DOHH2 (cell line): ENCODE data around the gene EDARADD.
"Not testable (repeated sequence)": the region's sequence is repeated elsewhere in the genome, so short reads cannot be mapped to it uniquely, and the experiment has no call there.

Experiments
- H3F3A ChIP-seq: fragments of 200-600 bp; sonication (generic), shearing (Covaris generic); 2 replicates; pipeline ENCODE4 v1.6.0; 2016; ENCODE audit warnings: antibody characterized with exemption, mild to moderate bottlenecking; ENCODE audit not compliant: control insufficient read depth, insufficient read depth
- H3K27ac ChIP-seq: fragments of 200-600 bp; sonication (generic); 2 replicates; pipeline ENCODE4 v1.5.1; 2014; ENCODE audit warnings: low read depth, mild to moderate bottlenecking, low read length, moderate library complexity
- H3K27me3 ChIP-seq: fragments of 200-600 bp; sonication (generic); 2 replicates; pipeline ENCODE4 v1.6.1; 2014; ENCODE audit warnings: mild to moderate bottlenecking, low read length, mixed read lengths; ENCODE audit not compliant: control insufficient read depth
- H3K36me3 ChIP-seq: fragments of 200-600 bp; sonication (generic); 2 replicates; pipeline ENCODE4 v1.6.1; 2014; ENCODE audit warnings: mild to moderate bottlenecking, low read length, moderate library complexity, mixed read lengths; ENCODE audit not compliant: control insufficient read depth
- H3K4me1 ChIP-seq: fragments of 200-600 bp; sonication (generic); 2 replicates; pipeline ENCODE4 v1.6.1; 2014; ENCODE audit warnings: mild to moderate bottlenecking, low read length, mixed read lengths; ENCODE audit not compliant: control insufficient read depth
- H3K4me2 ChIP-seq: fragments of 200-600 bp; sonication (generic); 2 replicates; pipeline ENCODE4 v1.6.0; 2014; ENCODE audit warnings: mild to moderate bottlenecking, low read length, moderate library complexity
- H3K4me3 ChIP-seq: fragments of 200-600 bp; sonication (generic); 2 replicates; pipeline ENCODE4 v1.5.1; 2014; ENCODE audit warnings: mild to moderate bottlenecking, low read length, mixed read lengths
- H3K79me2 ChIP-seq: fragments of 200-600 bp; sonication (generic); 2 replicates; pipeline ENCODE4 v1.6.1; 2014; ENCODE audit warnings: mild to moderate bottlenecking, low read length, mixed read lengths; ENCODE audit not compliant: control insufficient read depth
- H3K9me2 ChIP-seq: fragments of 200-600 bp; sonication (generic); replicated peaks from 2 replicates; pipeline ENCODE4 v1.6.1; 2014; ENCODE audit warnings: mild to moderate bottlenecking, low read length, mixed read lengths; ENCODE audit not compliant: control insufficient read depth
- H3K9me3 ChIP-seq: fragments of 200-600 bp; sonication (generic); 2 replicates; pipeline ENCODE4 v1.6.1; 2014; ENCODE audit warnings: antibody characterized with exemption, low read length, mixed read lengths; ENCODE audit not compliant: control insufficient read depth, insufficient read depth
- H4K20me1 ChIP-seq: fragments of 200-600 bp; sonication (generic); 2 replicates; pipeline ENCODE4 v1.6.0; 2014; ENCODE audit warnings: low read depth, mild to moderate bottlenecking, antibody characterized with exemption, low read length, moderate library complexity; ENCODE audit not compliant: control insufficient read depth, insufficient read depth
- EZH2phosphoT487 ChIP-seq: fragments of 200-600 bp; sonication (generic); IDR thresholded peaks from 2 replicates; pipeline ENCODE4 v1.6.1; 2017; ENCODE audit warnings: borderline replicate concordance, mild to moderate bottlenecking, antibody characterized with exemption, low read length, moderate library complexity, mixed read lengths
- TF ChIP-seq, protein P1 (sequence below): fragments of 200-600 bp; sonication (generic); IDR thresholded peaks from one replicate; pipeline ENCODE4 v1.5.1; 2014; ENCODE audit warnings: antibody characterized with exemption, mild to moderate bottlenecking, low read depth, low read length; ENCODE audit not compliant: poor library complexity, severe bottlenecking

The EDARADD gene

GRCh38 chr1:236476019-236476418, 81.9 kb downstream of the EDARADD start:
- Histone ChIP-seq H3K27me3 (peaks cover 3% of the 10 kb centered on the region), H3K9me3 (no peaks in the 10 kb centered on the region), H4K20me1 (no peaks in the 10 kb centered on the region), H3K27ac (no peak overlapping the region), H3K4me3 (no peak overlapping the region), H3K79me2 (no peaks in the 10 kb centered on the region), H3K9me2 (no peaks in the 10 kb centered on the region), H3K36me3 (no peaks in the 10 kb centered on the region), H3K4me1 (no peaks in the 10 kb centered on the region), H3F3A (no peaks in the 10 kb centered on the region), H3K4me2 (no peak overlapping the region)
- no peak for TF ChIP-seq EZH2phosphoT487
- TF ChIP-seq, protein P1, sequence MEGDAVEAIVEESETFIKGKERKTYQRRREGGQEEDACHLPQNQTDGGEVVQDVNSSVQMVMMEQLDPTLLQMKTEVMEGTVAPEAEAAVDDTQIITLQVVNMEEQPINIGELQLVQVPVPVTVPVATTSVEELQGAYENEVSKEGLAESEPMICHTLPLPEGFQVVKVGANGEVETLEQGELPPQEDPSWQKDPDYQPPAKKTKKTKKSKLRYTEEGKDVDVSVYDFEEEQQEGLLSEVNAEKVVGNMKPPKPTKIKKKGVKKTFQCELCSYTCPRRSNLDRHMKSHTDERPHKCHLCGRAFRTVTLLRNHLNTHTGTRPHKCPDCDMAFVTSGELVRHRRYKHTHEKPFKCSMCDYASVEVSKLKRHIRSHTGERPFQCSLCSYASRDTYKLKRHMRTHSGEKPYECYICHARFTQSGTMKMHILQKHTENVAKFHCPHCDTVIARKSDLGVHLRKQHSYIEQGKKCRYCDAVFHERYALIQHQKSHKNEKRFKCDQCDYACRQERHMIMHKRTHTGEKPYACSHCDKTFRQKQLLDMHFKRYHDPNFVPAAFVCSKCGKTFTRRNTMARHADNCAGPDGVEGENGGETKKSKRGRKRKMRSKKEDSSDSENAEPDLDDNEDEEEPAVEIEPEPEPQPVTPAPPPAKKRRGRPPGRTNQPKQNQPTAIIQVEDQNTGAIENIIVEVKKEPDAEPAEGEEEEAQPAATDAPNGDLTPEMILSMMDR: no peak

GRCh38 chr1:236480758-236481436, 86.8 kb downstream of the EDARADD start:
- Histone ChIP-seq H3K4me2 (no peak overlapping the region), H3K36me3 (no peaks in the 10 kb centered on the region), H3K4me1 (no peaks in the 10 kb centered on the region), H3K79me2 (no peaks in the 10 kb centered on the region), H3K27ac (no peak overlapping the region), H4K20me1 (no peaks in the 10 kb centered on the region), H3K27me3 (no peaks in the 10 kb centered on the region), H3K9me3 (no peaks in the 10 kb centered on the region), H3F3A (no peaks in the 10 kb centered on the region), H3K9me2 (no peaks in the 10 kb centered on the region), H3K4me3 (no peak overlapping the region)
- TF ChIP-seq, protein P1: no peak
- no peak for TF ChIP-seq EZH2phosphoT487

- Histone ChIP-seq H3K4me3 (no peak overlapping the region), H4K20me1 (no peaks in the 10 kb centered on the region), H3K27ac (no peak overlapping the region), H3K27me3 (no peaks in the 10 kb centered on the region), H3K36me3 (no peaks in the 10 kb centered on the region), H3K4me2 (no peak overlapping the region), H3F3A (no peaks in the 10 kb centered on the region), H3K79me2 (no peaks in the 10 kb centered on the region), H3K4me1 (no peaks in the 10 kb centered on the region), H3K9me3 (no peaks in the 10 kb centered on the region), H3K9me2 (no peaks in the 10 kb centered on the region)
- no peak for TF ChIP-seq EZH2phosphoT487
Measured at GRCh38 chr1:236484310-236484971, 90.4 kb downstream of the EDARADD start.

DNA sequence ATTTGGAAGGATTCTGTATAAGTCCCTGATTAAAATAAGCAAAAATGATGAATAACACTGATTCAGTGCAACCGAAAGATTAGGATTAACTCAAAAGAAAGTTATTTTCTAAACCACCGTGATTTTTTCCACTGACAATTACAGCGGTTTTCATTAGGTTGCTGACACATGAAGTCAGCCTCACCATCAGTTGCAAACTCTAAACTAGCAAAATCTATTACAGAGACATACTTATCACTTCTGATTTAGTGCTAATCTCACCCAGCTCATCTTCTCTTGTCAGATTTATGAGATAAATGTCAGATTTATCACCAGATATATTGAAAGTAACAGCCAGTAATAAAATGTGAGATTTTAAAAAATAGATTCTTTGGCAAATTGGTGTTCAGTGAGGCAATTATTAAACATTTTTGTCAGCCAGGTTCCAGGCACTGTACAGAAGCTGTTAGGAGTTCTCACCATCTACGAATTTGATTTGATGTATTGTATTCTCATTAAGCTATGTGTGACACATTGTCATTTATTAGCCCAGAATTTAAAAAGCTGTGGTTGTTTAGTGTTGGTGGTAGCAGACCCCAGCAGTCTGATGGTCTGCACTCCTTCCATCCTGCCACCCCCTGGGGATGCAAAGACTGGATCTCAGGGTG, 92.4 kb downstream of the EDARADD start:
- H3K27me3 ChIP-seq: peaks cover 5% of the 10 kb centered on the region; the same call in 1 of the 2 replicates
- no peaks in the 10 kb centered on the region for H3K4me1 ChIP-seq
- no peaks in the 10 kb centered on the region for H3K79me2 ChIP-seq
- no peaks in the 10 kb centered on the region for H4K20me1 ChIP-seq
- TF ChIP-seq, protein P1: no peak
- TF ChIP-seq EZH2phosphoT487: no peak
- no peaks in the 10 kb centered on the region for H3F3A ChIP-seq
- no peak overlapping the region for H3K4me3 ChIP-seq
- H3K4me2 ChIP-seq: no peak overlapping the region
- H3K9me3 ChIP-seq: no peaks in the 10 kb centered on the region
- H3K9me2 ChIP-seq: no peaks in the 10 kb centered on the region
- H3K27ac ChIP-seq: no peak overlapping the region
- no peaks in the 10 kb centered on the region for H3K36me3 ChIP-seq

DNA sequence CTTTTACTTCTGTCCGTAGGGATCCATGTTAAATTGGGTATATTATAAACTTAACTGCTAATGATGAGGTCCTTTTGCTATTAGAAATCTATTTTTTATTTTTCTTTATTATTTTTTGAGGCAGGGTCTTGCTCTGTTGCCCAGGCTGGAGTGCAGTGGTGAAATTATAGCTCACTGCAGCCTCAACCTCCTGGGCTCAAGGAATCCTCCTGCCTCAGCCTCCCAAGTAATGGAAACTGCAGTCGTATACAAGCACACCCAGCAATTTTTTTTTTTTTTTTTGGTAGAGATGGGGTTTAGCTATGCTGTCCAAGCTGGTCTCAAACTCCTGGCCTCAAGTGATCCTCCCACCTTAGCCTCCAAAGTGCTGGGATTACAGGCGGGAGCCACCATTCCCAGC, 95.1 kb downstream of the EDARADD start:
- not testable (repeated sequence) for H3K4me1 ChIP-seq, H3K27ac ChIP-seq, H3K27me3 ChIP-seq, H3K79me2 ChIP-seq, H3K4me2 ChIP-seq, H3K36me3 ChIP-seq, H4K20me1 ChIP-seq, H3K9me2 ChIP-seq, H3K4me3 ChIP-seq, H3K9me3 ChIP-seq, H3F3A ChIP-seq
